Chondrocyte (in vitro differentiated cells): Measurements from ENCODE around the gene PIK3AP1. TPM values are rescaled to one million over a fixed set of nuclear protein-coding genes. Genes with fewer than 3 reads are reported as not detected.
A peak's percentile ranks its signal among the peaks of the same experiment; 100 is the strongest.
"Not testable (repeated sequence)": the region's sequence is repeated elsewhere in the genome, so short reads cannot be mapped to it uniquely, and the experiment has no call there.

ENCODE experiments used
- DNase-seq: peaks from one replicate; pipeline ENCODE4 v3.0.0; 2021; ENCODE audit warnings: mixed read lengths, low spot score
- H3K27ac Mint-ChIP-seq: one replicate; pipeline ENCODE4 v1.8.0; 2021; ENCODE audit warnings: mild to moderate bottlenecking, moderate library complexity, mixed read lengths; ENCODE audit not compliant: unreplicated experiment
- H3K27me3 Mint-ChIP-seq: 2 replicates; pipeline ENCODE4 v1.8.0; 2021; ENCODE audit warnings: low read depth, mixed read lengths
- H3K36me3 Mint-ChIP-seq: 2 replicates; pipeline ENCODE4 v1.8.0; 2021; ENCODE audit warnings: low read depth, mixed read lengths
- H3K4me1 Mint-ChIP-seq: 2 replicates; pipeline ENCODE4 v1.8.0; 2021; ENCODE audit warnings: low read depth, mild to moderate bottlenecking, mixed read lengths
- H3K4me3 Mint-ChIP-seq: one replicate; pipeline ENCODE4 v1.8.0; 2021; ENCODE audit warnings: mild to moderate bottlenecking, moderate library complexity, mixed read lengths; ENCODE audit not compliant: unreplicated experiment
- H3K9me3 Mint-ChIP-seq: 2 replicates; pipeline ENCODE4 v1.8.0; 2021; ENCODE audit warnings: low read depth, mixed read lengths
- total RNA-seq: library from RNA; stranded (reverse); gene quantifications from 3 replicates; pipeline ENCODE4 v1.2.1, GENCODE V29; 2021
- TF ChIP-seq, protein P1 (sequence below): fragments of 200-600 bp; sonication (generic); IDR thresholded peaks from 2 replicates; pipeline ENCODE4 v1.5.0; 2021; ENCODE audit warnings: antibody characterized with exemption, mild to moderate bottlenecking, moderate library complexity

The PIK3AP1 gene
- total RNA-seq, 1 donor from 2014 or later = 9.9 TPM

DNA sequence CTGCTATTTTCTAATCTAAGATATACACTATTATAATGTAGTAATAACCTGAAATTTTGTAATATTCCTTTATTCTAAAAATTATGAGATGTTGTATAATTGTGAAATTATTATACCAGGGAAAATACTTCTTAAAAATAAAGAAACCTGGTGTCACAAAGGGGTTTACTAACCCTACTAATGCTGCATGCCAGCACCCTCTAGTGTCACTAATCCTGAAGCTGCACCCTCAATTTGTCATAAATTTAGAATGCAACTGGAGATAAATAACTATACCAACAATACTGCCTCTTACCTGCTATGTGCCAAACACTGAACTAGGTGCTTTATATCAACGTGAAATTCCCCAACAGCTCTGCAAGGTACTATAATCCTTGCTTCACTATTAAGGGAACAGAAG lies 164.3 kb downstream of the PIK3AP1 start:
- no peaks in the 10 kb centered on the region for H3K4me1 Mint-ChIP-seq
- no peaks in the 10 kb centered on the region for H3K27me3 Mint-ChIP-seq
- no peak for DNase-seq
- H3K27ac Mint-ChIP-seq = no peak overlapping the region
- H3K4me3 Mint-ChIP-seq = no peak overlapping the region
- peaks cover 16% of the 10 kb centered on the region for H3K36me3 Mint-ChIP-seq
- no peaks in the 10 kb centered on the region for H3K9me3 Mint-ChIP-seq
- TF ChIP-seq, protein P1, sequence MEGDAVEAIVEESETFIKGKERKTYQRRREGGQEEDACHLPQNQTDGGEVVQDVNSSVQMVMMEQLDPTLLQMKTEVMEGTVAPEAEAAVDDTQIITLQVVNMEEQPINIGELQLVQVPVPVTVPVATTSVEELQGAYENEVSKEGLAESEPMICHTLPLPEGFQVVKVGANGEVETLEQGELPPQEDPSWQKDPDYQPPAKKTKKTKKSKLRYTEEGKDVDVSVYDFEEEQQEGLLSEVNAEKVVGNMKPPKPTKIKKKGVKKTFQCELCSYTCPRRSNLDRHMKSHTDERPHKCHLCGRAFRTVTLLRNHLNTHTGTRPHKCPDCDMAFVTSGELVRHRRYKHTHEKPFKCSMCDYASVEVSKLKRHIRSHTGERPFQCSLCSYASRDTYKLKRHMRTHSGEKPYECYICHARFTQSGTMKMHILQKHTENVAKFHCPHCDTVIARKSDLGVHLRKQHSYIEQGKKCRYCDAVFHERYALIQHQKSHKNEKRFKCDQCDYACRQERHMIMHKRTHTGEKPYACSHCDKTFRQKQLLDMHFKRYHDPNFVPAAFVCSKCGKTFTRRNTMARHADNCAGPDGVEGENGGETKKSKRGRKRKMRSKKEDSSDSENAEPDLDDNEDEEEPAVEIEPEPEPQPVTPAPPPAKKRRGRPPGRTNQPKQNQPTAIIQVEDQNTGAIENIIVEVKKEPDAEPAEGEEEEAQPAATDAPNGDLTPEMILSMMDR = peak; percentile 79

DNA sequence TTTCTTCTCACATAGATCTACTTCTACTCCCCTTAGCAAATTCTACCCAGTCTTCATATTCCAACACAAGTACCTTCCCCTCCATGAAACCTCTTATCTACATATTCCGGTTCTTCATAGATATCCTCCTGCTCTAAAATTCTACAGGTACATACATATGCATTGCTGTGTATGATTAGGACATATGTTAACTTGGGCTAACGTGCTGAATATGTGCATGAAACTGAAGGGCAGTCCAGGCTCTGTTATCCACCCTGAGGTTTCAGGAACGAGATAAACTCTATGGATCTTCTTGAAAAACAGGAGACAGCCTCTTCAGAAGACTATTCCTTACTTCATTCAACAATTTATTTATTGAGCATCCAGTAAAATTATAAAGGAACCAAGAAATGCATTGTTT lies 165.0 kb downstream of the PIK3AP1 start:
- no peak for DNase-seq
- TF ChIP-seq, protein P1 = no peak
- Mint-ChIP-seq H3K27ac (no peak overlapping the region), H3K4me1 (no peaks in the 10 kb centered on the region), H3K9me3 (no peaks in the 10 kb centered on the region), H3K4me3 (no peak overlapping the region), H3K36me3 (peaks cover 12% of the 10 kb centered on the region), H3K27me3 (no peaks in the 10 kb centered on the region)

DNA sequence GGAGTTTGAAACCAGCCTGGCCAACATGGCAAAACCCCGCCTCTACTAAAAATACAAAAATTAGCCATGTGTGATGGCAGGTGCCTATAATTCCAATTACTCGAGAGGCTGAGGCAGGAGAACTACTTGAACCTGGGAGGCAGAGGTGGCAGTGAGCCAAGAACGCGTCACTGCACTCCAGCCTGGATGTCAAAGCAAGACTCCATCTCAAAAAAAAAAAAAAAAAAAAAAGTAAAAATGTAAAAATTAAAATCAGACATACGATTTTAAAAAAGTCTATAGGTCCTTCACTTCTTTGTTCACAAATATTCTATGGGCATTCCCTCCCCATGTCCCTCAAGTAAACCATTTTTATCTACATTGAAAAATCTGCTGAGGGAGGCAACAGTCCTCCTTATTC lies 171.7 kb downstream of the PIK3AP1 start:
- H3K4me1 Mint-ChIP-seq = no peaks in the 10 kb centered on the region

DNA sequence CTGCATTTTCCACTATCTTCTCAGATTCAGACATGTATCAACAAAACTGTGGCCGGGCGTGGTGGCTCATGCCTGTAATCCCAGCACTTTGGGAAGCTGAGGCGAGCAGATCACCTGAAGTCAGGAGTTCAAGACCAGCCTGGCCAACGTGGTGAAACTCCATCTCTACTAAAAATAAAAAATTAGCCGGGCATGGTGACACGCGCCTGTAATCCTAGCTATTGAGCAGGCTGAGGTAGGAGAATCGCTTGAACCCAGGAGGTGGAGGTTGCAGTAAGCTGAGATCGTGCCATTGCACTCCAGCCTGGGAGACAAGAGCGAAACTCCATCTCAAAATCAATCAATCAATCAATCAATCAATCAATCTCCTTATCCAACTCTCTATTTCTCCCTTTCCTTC lies 174.8 kb downstream of the PIK3AP1 start:
- DNase-seq, H3K9me3 Mint-ChIP-seq, H3K27ac Mint-ChIP-seq, H3K27me3 Mint-ChIP-seq, H3K4me3 Mint-ChIP-seq, H3K4me1 Mint-ChIP-seq: not testable (repeated sequence)
- H3K36me3 Mint-ChIP-seq = peaks cover 25% of the 10 kb centered on the region

More for the DNA sequence above, 171.7 kb downstream of the PIK3AP1 start:
- Mint-ChIP-seq H3K4me3 (no peak overlapping the region), H3K36me3 (peaks cover 21% of the 10 kb centered on the region), H3K9me3 (no peaks in the 10 kb centered on the region), H3K27ac (no peak overlapping the region), H3K27me3 (no peaks in the 10 kb centered on the region)
- no peak for DNase-seq
- TF ChIP-seq, protein P1 = no peak

Other genes with a start within 250 kb of the PIK3AP1 start
- 1.2 to 1.9 TPM (median 1.5 TPM) in 3 replicates for gene TLL2, start 206.6 kb downstream of the PIK3AP1 start, total RNA-seq
- gene TM9SF3, start 133.5 kb downstream of the PIK3AP1 start, total RNA-seq = 178 to 192 TPM (median 189 TPM) in 3 replicates
- 27.9 to 37.2 TPM (median 29.4 TPM) in 3 replicates for gene LCOR, start 111.8 kb upstream of the PIK3AP1 start, total RNA-seq